Ovary (tissue), 3 donors: Measurements from ENCODE around the gene ABHD12B.

Source experiments
- CTCF ChIP-seq, 3 donors: fragments of 450-650 bp in 2 of 3; fragments of 200-600 bp in 1 of 3; IDR thresholded peaks; one replicate each; pipeline versions ENCODE4 v1.5.1 to v1.8.0; 2016 to 2022; ENCODE audit warnings: antibody characterized with exemption in 3 of 3, mild to moderate bottlenecking in 1 of 3
- POLR2A ChIP-seq: fragments of 450-650 bp; IDR thresholded peaks from one replicate; pipeline ENCODE4 v1.6.1; 2017; ENCODE audit warnings: antibody characterized with exemption, mild to moderate bottlenecking, moderate library complexity
- donor health status: DM: no; HTN: no; CAD: no.

GRCh38 chr14:50826681-50827080, 45.2 kb upstream of the ABHD12B start:
- no peak for TF ChIP-seq CTCF (IDR thresholded peaks at IDR 0.05)
- TF ChIP-seq POLR2A = no peak
